ENCODE data around the gene TOR4A.
"Not testable (repeated sequence)": the region's sequence is repeated elsewhere in the genome, so short reads cannot be mapped to it uniquely, and the experiment has no call there.

The TOR4A gene

GRCh38 chr9:137319011-137319738 is 41.6 kb downstream of the TOR4A start:
- no peak for DNase-seq

- DNase-seq: no peak
Observed at GRCh38 chr9:137319739-137320551, 42.4 kb downstream of the TOR4A start.

DNA sequence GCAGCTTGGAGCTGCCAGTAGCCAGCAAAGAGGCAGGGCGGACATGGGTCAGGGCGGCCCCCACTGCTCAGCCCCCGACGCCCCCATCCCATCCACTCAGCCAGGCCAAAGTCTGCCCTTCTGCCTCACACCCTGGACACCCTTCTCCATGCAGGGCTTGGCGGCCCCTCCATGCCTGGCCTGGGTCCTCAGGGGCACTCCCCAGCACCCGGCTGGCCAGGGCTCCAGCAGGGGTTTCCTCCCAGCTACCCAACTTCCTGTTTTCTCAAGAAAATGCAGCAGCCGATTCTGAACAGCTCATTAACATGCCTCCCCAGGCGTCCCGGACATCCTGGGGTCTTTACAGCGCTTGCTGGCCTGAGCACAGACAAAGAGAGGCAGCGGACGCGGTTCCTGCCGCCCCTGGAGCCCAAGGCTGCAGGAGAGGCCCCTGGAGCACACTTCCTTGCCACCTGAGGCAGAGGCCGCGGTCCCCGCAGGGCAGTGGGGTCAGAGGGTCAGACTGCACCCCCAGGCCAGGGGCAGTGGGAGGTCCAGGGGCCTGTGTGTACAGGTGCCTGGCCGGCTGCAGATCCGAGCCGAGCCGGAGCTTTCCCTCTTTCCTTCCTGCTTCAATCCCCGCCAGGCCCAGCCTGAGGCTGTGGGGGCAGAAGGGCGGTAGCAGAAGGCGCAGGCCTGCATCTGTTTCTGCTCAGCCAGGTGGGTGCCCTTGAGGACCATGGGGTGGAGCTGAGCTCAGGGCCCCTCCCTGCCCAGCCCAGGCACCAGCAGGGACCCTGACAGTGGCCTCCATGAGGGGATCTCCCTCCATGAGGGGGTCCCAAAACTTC is 43.2 kb downstream of the TOR4A start:
- no peak for DNase-seq

DNA sequence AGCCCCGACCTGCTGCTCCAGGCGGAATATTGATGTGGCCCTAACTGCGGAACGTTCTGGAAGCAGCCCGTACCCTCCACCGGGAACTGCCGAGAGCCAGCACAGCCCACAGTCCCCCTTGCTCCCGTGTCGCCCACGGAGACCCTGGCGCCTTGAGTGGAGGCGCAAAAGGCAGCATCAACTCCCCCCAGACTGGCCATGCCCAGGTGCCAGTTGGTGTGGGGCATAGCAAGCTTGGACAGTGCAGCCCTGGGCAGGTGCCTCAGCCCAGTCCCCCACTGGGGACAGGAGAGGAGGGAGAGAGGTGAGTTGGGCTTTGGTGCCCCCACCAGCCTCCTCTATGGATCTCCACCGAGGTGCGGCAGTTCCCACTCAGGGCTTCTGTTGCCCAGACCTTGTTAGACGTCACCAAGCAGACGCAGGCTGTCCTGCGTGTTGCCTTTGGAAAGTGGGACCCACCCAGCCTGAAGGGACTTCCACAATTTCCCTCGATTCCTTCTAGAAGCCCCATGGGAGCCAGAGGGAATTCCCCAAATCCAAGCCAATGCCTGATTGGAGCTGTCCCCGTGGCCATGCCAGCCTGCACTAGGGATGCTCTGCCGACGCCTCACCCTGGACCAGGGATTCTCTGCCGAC is 44.3 kb downstream of the TOR4A start:
- no peak for DNase-seq

- no peak for DNase-seq
Observed at GRCh38 chr9:137323531-137324331, 46.2 kb downstream of the TOR4A start.

GRCh38 chr9:137325124-137325523 is 47.6 kb downstream of the TOR4A start:
- DNase-seq: no peak

DNA sequence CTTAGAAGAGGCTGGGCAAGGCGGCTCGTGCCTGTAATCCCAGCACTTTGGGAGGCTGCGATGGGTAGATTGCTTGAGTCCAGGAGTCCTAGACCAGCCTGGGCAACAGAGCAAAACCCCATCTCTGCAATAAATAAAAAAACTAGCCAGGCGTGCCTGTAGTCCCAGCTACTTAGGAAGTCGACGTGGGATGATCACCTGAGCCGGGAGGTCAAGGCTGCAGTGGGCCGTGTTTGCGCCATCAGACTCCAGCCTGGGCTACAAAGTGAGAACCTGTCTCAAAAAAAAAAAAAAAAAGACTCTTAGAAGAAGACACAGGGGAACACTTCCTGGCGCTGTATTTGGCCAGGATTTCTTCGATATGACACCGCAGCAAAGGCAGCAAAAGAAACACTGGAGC is 48.3 kb downstream of the TOR4A start:
- DNase-seq: no peak

DNA sequence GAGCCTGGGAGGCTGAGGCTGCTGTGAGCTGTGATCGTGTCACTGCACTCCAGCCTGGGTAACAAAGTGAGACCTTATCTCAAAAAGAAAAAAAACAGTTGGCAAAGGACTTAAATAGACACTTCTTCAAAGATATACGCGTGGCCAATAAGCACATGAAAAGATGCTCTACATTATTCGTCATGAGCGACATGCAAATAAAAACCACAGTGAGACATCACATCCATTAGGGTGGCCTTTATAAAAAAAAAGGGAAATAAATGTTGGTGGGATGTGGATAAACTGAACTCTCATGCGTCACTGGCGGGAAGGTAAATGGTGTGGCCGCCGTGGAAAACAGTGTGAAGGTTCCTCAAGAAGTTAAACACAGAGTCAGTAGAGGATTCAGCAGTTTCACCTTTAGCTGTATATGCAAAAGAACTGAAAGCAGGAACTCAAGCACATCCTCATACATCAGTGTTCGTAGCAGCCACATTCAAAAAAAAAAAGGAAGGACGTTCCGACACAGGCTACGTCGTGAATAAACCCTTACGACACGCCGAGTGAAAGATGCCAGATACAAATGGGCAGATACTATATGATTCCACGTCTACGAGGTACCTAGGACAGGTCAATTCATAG is 49.0 kb downstream of the TOR4A start:
- no peak for DNase-seq

GRCh38 chr9:137327641-137328550 is 50.4 kb downstream of the TOR4A start:
- not testable (repeated sequence) for DNase-seq

DNA sequence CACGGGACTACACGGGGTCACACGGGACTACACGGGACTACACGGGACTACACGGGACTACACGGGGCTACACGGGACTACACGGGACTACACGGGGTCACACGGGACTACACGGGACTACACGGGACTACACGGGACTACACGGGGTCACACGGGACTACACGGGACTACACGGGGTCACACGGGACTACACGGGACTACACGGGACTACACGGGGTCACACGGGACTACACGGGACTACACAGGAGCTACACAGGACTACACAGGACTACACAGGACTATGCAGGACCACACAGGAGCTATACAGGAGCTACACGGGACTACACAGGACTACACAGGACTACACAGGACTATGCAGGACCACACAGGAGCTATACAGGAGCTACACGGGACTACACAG is 52.1 kb downstream of the TOR4A start:
- not testable (repeated sequence) for DNase-seq

- DNase-seq: no peak
Observed at GRCh38 chr9:137330689-137331088, 53.2 kb downstream of the TOR4A start.

DNA sequence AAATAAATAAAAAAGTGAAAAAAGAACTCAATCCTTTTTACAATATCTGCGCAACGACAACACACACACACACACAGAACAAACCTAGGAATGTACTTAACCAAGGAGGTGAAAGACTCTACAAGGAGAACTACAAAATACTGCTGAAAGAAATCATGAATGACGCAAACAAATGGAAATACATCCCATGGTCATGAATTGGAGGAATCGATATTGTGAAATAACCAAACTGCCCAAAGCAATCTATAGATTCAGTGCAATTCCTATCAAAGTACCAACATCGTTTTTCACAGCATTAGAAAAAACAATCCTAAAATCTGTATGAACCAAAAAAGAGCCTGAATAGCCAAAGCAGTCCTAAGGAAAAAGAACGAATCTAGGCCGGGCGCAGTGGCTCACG is 54.4 kb downstream of the TOR4A start:
- no peak for DNase-seq

Measured in activated naive CD4-positive, alpha-beta T cell (primary cell).